ENCODE results near the gene NSUN6. TPM values are rescaled to one million over a fixed set of nuclear protein-coding genes. Genes with fewer than 3 reads are reported as not detected.
"Not testable (repeated sequence)": the region's sequence is repeated elsewhere in the genome, so short reads cannot be mapped to it uniquely, and the experiment has no call there.

The NSUN6 gene
- total RNA-seq, 1 donor: 12.3 TPM

- H3K4me3 ChIP-seq (ENCODE audit: low read depth, low read length): peak overlapping the region; percentile 91
- DNase-seq (ENCODE audit: low read depth): no peak
- no peak for TF ChIP-seq CTCF (IDR thresholded peaks at IDR 0.05; ENCODE audit: insufficient read depth, low read length)
Observed at GRCh38 chr10:18649364-18649959, 1.9 kb downstream of the NSUN6 start.

GRCh38 chr10:18647945-18648344 lies 3.4 kb downstream of the NSUN6 start:
- no peak for DNase-seq (ENCODE audit: low read depth)
- TF ChIP-seq CTCF (IDR thresholded peaks at IDR 0.05; ENCODE audit: insufficient read depth, low read length): no peak
- H3K4me3 ChIP-seq (ENCODE audit: low read depth, low read length): no peak overlapping the region

- TF ChIP-seq CTCF (IDR thresholded peaks at IDR 0.05; ENCODE audit: insufficient read depth, low read length): no peak
- DNase-seq (ENCODE audit: low read depth): no peak
- no peak overlapping the region for H3K4me3 ChIP-seq (ENCODE audit: low read depth, low read length)
Observed at GRCh38 chr10:18647151-18647550, 4.2 kb downstream of the NSUN6 start.

GRCh38 chr10:18639719-18640118 lies 11.7 kb downstream of the NSUN6 start:
- H3K4me3 ChIP-seq (ENCODE audit: low read depth, low read length); DNase-seq (ENCODE audit: low read depth): not testable (repeated sequence)

GRCh38 chr10:18637400-18637799 lies 14.0 kb downstream of the NSUN6 start:
- not testable (repeated sequence) for H3K4me3 ChIP-seq (ENCODE audit: low read depth, low read length); DNase-seq (ENCODE audit: low read depth)

GRCh38 chr10:18635995-18636394 lies 15.4 kb downstream of the NSUN6 start:
- no peak for DNase-seq (ENCODE audit: low read depth)
- TF ChIP-seq CTCF (IDR thresholded peaks at IDR 0.05; ENCODE audit: insufficient read depth, low read length): no peak
- H3K4me3 ChIP-seq (ENCODE audit: low read depth, low read length): no peak overlapping the region

- not testable (repeated sequence) for H3K4me3 ChIP-seq (ENCODE audit: low read depth, low read length); DNase-seq (ENCODE audit: low read depth)
Observed at GRCh38 chr10:18632500-18632899, 18.9 kb downstream of the NSUN6 start.

GRCh38 chr10:18627452-18628018 lies 23.9 kb downstream of the NSUN6 start:
- H3K4me3 ChIP-seq (ENCODE audit: low read depth, low read length): peak overlapping the region; percentile 68
- DNase-seq (ENCODE audit: low read depth): peak; percentile 74

- DNase-seq (ENCODE audit: low read depth): no peak
- no peak for TF ChIP-seq CTCF (IDR thresholded peaks at IDR 0.05; ENCODE audit: insufficient read depth, low read length)
- no peak overlapping the region for H3K4me3 ChIP-seq (ENCODE audit: low read depth, low read length)
Observed at GRCh38 chr10:18625886-18626285, 25.5 kb downstream of the NSUN6 start.

- H3K4me3 ChIP-seq (ENCODE audit: low read depth, low read length): not testable (repeated sequence)
- peak; percentile 69 for DNase-seq (ENCODE audit: low read depth)
Observed at GRCh38 chr10:18623671-18624070, 27.7 kb downstream of the NSUN6 start.

All from fibroblast of the aortic adventitia (primary cell).